Measurements from ENCODE around the gene SPATS2L.

SPATS2L gene

DNA sequence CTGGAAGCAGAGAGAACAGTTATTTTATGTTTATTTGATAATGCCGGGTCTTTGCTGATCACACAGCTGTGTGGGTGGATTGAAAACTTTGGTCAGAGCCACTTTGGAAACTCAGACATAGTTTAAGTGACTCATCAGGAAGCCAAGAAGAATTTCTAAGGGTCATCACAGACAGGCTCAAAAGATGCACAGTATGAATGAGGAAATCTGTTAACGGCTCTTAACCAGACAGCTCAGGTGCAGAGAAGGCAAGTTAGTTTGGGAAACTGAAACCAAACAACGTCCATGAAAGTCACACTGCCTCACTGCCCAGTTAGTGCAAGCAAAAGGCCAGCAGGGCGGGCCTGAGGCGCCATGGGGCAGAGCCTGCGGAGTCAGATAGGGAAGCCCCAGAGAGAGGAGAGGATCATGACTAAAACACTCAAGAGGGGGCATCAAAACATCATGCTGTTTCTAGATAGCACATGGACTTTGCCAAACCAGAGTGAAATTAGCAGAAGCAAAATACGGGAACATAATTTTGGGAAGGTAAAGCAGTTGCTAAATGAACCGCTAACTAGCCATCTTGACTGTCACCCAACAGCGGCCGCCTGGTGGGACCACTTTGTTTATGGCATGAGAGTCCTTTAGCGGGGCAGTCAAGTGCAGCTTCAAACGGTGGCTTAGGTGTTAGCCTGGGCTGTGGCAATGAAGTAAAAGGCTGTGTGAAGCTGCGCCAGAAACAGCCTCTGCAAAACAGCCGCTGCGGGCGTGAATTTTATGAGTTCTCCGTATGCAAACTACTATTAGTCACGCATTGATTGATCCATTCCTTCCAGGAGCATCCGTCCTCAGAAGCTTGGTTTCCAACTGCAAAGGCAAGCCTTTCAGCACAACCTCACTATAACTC lies 102.2 kb downstream of the SPATS2L start:
- DNase-seq (ENCODE audit: low read depth in 2 of 2) = no peak

DNA sequence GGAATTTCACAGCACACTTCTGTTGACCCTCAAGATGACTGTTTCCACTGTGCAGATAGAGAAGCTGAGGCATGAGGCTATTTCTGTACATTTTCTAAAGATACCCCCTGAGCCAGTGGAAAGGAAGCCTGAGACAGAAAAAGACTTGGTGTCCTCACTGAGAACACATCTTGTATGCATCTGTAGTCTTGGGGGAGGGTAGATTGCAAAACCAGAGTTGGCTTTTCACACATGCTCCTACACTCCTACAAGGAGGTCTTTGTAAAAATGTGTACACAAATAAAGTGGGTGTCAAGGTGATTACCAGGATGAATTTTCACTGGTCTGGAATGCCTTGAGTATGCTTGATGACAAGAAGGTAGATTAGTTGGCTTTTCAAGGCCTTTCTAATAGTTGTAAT lies 105.3 kb downstream of the SPATS2L start:
- DNase-seq (ENCODE audit: low read depth in 2 of 2) = no peak

- no peak for DNase-seq (ENCODE audit: low read depth in 2 of 2)
These were observed 107.9 kb downstream of the SPATS2L start for GRCh38 chr2:200414367-200414766.

DNA sequence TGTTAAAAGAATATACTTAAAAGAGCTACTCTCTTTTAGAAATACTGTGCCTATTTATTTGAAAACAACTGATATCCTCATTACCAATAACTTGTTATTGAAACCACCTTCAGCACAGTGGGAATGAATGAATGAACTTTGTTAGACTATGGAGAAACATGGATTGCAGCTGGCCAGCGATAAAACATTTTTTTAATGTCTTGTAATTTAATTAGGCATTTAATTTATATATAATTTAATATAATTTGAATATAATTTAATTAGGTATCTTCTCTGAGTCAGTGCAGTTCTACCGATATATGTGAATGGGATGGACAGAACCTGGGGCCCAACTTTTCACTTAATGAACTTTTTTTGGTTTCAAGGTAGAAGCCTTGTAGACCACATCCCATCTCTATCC lies 109.0 kb downstream of the SPATS2L start:
- no peak for DNase-seq (ENCODE audit: low read depth in 2 of 2)

DNA sequence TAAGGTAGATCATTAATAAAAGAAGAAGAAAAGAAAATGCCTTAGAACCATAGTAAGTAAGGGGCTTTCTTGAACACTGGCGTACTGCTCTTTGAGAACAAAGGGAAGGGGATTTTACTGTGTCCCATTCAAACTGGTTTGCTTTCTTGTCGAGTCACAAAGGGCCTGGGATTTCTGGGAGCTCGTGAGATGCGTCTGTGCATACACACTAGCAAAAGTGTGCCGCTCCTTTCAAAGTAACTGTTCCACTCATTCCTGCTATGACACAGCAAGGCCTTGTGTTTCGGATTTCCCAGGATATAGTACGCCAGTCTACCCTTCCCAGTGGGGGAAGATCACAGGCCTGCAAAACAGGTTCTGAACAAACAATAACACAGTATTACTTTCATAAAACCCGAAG lies 110.4 kb downstream of the SPATS2L start:
- DNase-seq (ENCODE audit: low read depth in 2 of 2) = no peak

GRCh38 chr2:200417366-200417765 lies 110.9 kb downstream of the SPATS2L start:
- DNase-seq (ENCODE audit: low read depth in 2 of 2) = no peak

DNA sequence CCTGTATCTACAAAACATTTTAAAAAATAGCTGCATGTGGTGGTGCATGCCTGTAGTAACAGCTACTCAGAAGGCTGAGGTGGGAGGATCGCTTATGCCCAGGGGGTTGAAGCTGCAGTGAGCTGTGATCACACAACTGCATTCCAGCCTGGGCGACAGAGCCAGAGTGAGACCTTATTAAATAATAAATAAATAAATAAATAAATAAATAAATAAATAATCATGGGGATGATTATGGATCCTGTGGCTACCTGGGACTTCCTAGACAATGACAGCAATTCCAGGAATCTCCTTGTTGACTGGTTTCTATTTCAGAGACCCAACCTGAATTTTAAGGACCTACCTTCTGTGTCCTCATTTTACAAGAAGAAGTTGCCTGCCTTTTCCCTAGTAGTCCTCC lies 111.9 kb downstream of the SPATS2L start:
- no peak for DNase-seq (ENCODE audit: low read depth in 2 of 2)

- DNase-seq (ENCODE audit: low read depth in 2 of 2) = no peak
These were observed 112.8 kb downstream of the SPATS2L start for GRCh38 chr2:200419325-200419724.

DNA sequence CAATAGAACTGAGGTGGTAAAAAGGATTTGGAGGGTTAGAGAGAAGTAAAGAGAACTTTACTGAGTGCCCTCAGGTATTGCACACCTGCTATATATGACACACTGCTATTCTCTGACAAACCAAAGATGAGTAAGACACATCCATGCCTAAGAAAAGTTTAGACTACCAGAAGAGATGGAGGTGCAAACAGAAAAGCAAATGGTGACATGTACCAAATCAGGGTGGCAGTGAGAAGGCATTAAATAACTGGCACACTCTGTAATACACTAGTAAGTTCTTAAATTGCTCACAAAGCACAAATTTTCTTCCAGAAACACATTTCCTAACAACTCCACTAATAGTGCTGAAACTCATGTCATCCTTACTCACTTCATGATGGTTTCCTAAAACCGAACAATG lies 114.8 kb downstream of the SPATS2L start:
- DNase-seq (ENCODE audit: low read depth in 2 of 2) = no peak

- no peak for DNase-seq (ENCODE audit: low read depth in 2 of 2)
These were observed 115.6 kb downstream of the SPATS2L start for GRCh38 chr2:200422071-200422470.

GRCh38 chr2:200422532-200423261 lies 116.2 kb downstream of the SPATS2L start:
- no peak for DNase-seq (ENCODE audit: low read depth in 2 of 2)

- no peak for DNase-seq (ENCODE audit: low read depth in 2 of 2)
These were observed 117.0 kb downstream of the SPATS2L start for GRCh38 chr2:200423541-200423940.

- DNase-seq (ENCODE audit: low read depth in 2 of 2) = no peak
These were observed 118.7 kb downstream of the SPATS2L start for GRCh38 chr2:200425026-200425821.

DNA sequence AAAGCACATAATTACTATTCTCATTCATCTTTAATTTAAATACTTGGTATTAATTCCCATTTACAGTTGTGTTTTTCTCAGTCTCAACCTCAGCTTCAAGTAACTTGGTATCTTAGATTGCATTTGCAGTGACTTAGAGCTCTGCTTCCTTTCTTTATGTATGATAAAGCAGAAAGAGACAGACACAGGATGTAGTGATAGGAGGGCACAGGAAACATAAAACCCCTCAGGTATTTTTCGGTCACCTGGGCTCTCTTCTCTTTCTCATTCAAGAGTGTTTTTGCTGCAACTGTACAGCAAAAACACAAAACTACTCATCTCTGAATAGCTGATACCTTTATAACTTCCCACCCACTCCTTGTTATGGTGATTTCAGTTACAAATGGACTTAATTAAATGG lies 120.3 kb downstream of the SPATS2L start:
- no peak for DNase-seq (ENCODE audit: low read depth in 2 of 2)

DNA sequence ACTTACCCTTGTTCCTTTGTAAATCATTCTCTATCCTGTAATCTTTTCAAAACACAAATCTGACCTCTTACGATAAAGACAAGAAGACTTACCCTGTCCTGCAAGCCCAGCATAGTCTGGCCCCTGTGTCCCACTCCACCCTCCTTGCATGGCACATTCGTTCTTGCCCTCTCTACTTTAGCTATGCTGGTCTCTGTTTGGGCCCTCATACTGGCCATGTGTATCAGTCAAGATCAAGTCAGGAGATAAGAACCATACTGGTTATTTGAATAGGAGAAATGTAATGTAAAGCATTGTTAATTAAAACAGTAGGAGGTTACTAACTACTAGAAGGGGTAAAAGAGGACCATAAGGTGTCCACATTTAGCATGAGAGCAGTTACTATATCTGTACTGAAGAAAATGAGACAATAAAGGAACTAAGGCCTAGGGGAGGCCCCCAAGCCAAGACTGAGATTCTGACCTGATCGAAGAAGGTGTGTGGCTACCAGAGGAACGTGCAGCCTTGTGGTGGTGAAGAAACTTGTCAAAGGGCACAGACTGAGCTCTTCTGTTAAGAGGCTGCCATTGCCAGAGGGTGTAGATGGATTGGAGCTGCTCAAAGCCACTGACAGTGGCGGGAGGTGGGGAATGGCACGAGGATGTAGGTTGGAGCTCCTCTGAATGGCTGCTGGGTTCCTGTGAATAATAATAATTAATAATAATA lies 122.6 kb downstream of the SPATS2L start:
- no peak for DNase-seq (ENCODE audit: low read depth in 2 of 2)

- DNase-seq (ENCODE audit: low read depth in 2 of 2) = no peak
These were observed 123.5 kb downstream of the SPATS2L start for GRCh38 chr2:200430017-200430416.

DNA sequence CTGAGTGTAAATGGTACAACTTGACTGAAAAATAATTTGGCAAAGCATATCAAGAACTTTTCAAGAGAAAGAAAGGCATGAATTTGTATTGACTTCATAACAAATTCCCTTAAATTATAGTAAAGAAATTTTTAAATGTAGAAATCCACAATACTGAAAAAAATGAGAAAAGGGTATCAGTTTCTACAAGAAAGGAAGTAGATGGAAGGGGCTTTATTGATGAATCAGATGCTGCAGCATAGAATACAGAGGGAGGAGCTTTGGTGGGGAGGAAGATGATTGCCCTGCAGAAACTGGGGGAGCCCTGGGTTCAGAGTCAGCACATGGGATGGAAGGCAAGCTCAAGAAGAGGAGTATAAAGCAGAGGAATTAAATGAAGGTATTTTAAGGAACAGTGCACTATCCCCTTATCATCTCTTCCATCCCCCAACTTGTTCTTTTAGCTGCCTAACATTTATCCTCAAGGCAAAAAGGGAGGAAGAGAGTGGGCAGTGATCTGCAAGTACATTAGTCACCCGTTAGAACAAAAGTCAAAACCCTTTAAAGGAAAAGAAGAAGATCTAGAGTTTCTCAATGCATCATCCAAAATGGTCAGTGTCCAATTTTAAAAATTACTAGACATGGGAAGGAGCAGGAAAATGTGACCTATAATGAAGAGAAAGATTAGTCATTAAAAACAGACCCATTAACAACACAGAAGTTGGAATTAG lies 125.7 kb downstream of the SPATS2L start:
- DNase-seq (ENCODE audit: low read depth in 2 of 2) = no peak

DNA sequence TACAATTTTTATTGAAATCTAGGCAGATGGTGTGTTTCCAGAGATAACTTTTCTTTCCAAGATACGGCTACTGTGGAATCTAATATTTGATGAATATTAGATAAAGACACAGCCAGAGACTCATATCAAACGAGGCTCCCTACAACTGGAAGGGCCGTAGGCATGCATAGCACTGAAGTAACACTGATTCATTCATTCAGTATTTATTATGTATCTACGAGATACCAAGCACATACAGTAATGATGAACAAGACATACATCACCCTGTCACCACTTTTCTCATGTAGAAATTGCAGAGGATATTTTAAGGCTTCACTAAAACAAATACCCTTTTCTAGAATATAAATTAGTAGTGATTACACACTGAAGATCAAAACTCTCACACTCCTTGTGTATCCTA lies 128.9 kb downstream of the SPATS2L start:
- DNase-seq (ENCODE audit: low read depth in 2 of 2) = no peak

GRCh38 chr2:200438251-200438650 lies 131.8 kb downstream of the SPATS2L start:
- DNase-seq (ENCODE audit: low read depth in 2 of 2) = no peak

DNA sequence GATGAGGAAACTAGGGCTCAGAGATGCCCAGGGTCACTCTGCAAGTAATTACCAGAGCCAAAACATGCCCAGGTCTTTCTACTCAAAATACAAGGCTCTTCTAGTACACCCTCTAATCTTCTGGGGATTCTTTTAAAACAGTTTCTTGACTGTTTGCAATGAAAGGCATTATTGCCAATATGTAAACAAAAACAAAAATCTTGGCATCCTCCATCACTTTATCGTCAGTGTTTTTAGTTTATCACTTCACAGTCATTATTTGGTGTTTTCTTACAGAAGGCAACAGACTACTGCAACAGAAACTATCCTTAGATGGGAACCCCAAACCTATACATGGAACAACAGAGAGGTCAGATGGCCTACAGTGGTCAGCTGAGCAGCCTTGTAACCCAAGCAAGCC lies 132.4 kb downstream of the SPATS2L start:
- DNase-seq (ENCODE audit: low read depth in 2 of 2) = no peak

DNA sequence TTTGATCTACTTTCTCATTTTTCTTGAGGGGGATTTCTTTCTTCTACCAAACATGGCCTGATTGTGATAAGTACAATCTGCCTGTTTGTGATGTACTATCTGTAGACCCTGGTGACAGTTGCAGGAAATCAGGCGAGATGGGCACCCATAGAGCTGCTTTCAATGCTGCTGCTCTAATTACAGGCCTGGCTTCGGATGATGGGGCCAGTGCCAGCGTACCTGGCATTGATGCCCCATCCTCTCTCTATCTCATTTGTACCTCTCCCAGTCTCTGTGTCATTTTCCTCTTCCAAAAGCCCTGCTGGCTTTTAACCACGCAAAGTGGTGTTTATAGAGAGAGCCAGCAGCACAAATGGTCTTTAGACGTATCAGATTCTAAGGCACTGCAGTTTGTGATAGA lies 133.5 kb downstream of the SPATS2L start:
- no peak for DNase-seq (ENCODE audit: low read depth in 2 of 2)

All from stimulated activated CD8-positive, alpha-beta memory T cell treated with anti-CD3 and anti-CD28 coated beads, Interleukin-7, amount 100 ng/mL, for 4 hours (primary cell).